Lung (tissue), 12 donors: Measurements from ENCODE around the gene ANKRD13B. TPM values are rescaled to one million over a fixed set of nuclear protein-coding genes. Genes with fewer than 3 reads are reported as not detected.

Experiments used
- ATAC-seq: fragments of 200-7000 bp; cut with Tn5 transposase; one replicate; pipeline ENCODE4 v1.9.1; 2020; ENCODE audit warnings: moderate number of reproducible peaks; ENCODE audit not compliant: insufficient read depth, low FRiP score
- DNase-seq, 3 donors: peaks; one replicate each; pipeline ENCODE4 v3.0.0-alpha.2; 2013 to 2017
- H3K27ac ChIP-seq, 2 donors: one replicate each; pipeline ENCODE4 v1.5.1; 2013; ENCODE audit warnings: mild to moderate bottlenecking in 2 of 2, moderate library complexity in 2 of 2, control low read depth in 1 of 2, inconsistent platforms in 1 of 2, low read depth in 1 of 2, low read length in 1 of 2
- H3K27me3 ChIP-seq, 3 donors: one replicate each; pipeline ENCODE4 v1.5.1; 2013; ENCODE audit warnings: low read length in 2 of 3; ENCODE audit not compliant: control insufficient read depth in 3 of 3, insufficient read depth in 3 of 3
- H3K36me3 ChIP-seq, 4 donors: one replicate each; pipeline ENCODE4 v1.5.1; 2013; ENCODE audit warnings: low read length in 4 of 4, mild to moderate bottlenecking in 1 of 4, moderate library complexity in 1 of 4; ENCODE audit not compliant: control insufficient read depth in 4 of 4, insufficient read depth in 4 of 4
- H3K4me1 ChIP-seq, 5 donors: one replicate each; pipeline ENCODE4 v1.5.1; 2013; ENCODE audit warnings: low read length in 5 of 5, mild to moderate bottlenecking in 2 of 5, moderate library complexity in 1 of 5; ENCODE audit not compliant: control insufficient read depth in 5 of 5, insufficient read depth in 5 of 5
- H3K4me3 ChIP-seq: one replicate; pipeline ENCODE4 v1.5.1; 2013; ENCODE audit warnings: mild to moderate bottlenecking, control low read depth, moderate library complexity
- H3K9ac ChIP-seq, 2 donors: one replicate each; pipeline ENCODE4 v1.5.1; 2013; ENCODE audit warnings: low read length in 2 of 2, control low read depth in 1 of 2; ENCODE audit not compliant: insufficient read depth in 1 of 2
- H3K9me3 ChIP-seq, 4 donors: one replicate each; pipeline ENCODE4 v1.5.1; 2013; ENCODE audit warnings: low read length in 3 of 4, mild to moderate bottlenecking in 1 of 4, moderate library complexity in 1 of 4; ENCODE audit not compliant: control insufficient read depth in 4 of 4, insufficient read depth in 3 of 4
- WGBS, 2 donors: extraction: QIAGEN DNeasy Blood & Tissue Kit; methylation state at CpG; one replicate each; pipeline ENCODE4 v1.1.7; 2013; 5-methylcytosine and 5-hydroxymethylcytosine counted together
- polyA plus RNA-seq, 2 donors: library from polyadenylated mRNA; stranded (reverse); fragments of 200-250 nt; gene quantifications; one replicate each; pipeline ENCODE4 v1.2.1, GENCODE V29; 2013
- total RNA-seq, 2 donors: library from RNA; depleted of rRNA in 1 of 2; stranded (reverse); fragments of >200 nt in 1 of 2; gene quantifications; one replicate each; pipeline ENCODE4 v1.2.1, GENCODE V29; 2014 to 2021
- TF ChIP-seq, protein P1 (sequence below): IDR thresholded peaks from 2 replicates; pipeline ENCODE4 v1.5.1; 2012; ENCODE audit warnings: mild to moderate bottlenecking; ENCODE audit errors: control extremely low read depth, extremely low read depth
- donor health status: control.
- donor health status: control.
- donor health status: Bipolar disorder and iron deficiency.
- donor health status: healthy.
- donor health status: DM: yes; HTN: yes; CAD: no.

The ANKRD13B gene
- total and polyA plus RNA-seq, 4 donors, result 2.7 to 6.9 (median 4.9) TPM

DNA sequence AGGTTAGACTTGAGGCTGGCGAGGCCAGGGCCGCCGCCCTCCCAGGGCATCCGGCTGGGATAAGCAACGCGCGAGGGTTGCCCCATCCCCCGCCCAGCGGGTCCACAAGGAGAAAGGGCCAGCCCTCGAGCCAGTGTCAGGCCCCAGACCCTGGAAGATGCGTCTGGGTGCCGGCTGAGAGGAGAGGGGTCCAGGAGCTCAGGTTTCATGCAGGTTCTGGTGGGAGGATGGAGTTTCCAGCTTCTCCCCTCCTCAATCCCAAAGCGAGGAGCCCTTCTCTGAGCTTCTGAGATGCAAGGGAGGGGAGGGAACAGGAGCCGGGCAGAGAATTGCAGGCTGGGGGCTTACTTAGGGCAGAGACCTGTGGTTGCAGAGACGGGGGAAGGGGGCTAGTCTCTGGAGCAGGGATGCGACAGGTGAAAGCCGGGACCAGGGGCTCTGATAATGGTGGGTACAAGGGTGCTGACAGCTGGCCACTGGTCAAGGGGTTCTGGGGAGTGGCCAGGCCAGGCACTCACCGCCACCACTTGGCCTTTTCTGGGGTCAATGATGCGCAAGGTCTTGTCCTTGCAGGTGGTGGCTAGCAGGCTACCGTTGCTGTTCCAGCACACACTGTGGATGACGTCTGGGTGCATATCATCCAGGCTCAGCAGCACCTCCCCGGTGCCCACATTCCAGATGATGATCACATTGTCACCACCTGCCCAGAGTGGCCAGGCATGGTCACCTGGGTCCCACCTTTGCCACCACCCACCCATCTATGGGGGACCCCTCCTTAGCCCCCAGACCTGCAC lies 25.5 kb downstream of the ANKRD13B start:
- Histone ChIP-seq H3K36me3 (no peaks in the 10 kb centered on the region), H3K27me3 (peaks cover 0 to 54% (median 49%) of the 10 kb centered on the region in 3 donors), H3K4me3 (no peak overlapping the region), H3K4me1 (peaks cover 0 to 51% (median 38%) of the 10 kb centered on the region in 5 donors), H3K9me3 (peaks cover 0 to 3% (median 0%) of the 10 kb centered on the region in 4 donors), H3K9ac (no peak overlapping the region), H3K27ac (peak overlapping the region in 1 of 2 donors; percentile 29)
- ATAC-seq, result no peak
- TF ChIP-seq, protein P1, sequence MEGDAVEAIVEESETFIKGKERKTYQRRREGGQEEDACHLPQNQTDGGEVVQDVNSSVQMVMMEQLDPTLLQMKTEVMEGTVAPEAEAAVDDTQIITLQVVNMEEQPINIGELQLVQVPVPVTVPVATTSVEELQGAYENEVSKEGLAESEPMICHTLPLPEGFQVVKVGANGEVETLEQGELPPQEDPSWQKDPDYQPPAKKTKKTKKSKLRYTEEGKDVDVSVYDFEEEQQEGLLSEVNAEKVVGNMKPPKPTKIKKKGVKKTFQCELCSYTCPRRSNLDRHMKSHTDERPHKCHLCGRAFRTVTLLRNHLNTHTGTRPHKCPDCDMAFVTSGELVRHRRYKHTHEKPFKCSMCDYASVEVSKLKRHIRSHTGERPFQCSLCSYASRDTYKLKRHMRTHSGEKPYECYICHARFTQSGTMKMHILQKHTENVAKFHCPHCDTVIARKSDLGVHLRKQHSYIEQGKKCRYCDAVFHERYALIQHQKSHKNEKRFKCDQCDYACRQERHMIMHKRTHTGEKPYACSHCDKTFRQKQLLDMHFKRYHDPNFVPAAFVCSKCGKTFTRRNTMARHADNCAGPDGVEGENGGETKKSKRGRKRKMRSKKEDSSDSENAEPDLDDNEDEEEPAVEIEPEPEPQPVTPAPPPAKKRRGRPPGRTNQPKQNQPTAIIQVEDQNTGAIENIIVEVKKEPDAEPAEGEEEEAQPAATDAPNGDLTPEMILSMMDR, result no peak
- 45 to 50% methylated on average over 21 to 22 of the region's 22 CpGs for WGBS, 2 donors
- no peak for DNase-seq

DNA sequence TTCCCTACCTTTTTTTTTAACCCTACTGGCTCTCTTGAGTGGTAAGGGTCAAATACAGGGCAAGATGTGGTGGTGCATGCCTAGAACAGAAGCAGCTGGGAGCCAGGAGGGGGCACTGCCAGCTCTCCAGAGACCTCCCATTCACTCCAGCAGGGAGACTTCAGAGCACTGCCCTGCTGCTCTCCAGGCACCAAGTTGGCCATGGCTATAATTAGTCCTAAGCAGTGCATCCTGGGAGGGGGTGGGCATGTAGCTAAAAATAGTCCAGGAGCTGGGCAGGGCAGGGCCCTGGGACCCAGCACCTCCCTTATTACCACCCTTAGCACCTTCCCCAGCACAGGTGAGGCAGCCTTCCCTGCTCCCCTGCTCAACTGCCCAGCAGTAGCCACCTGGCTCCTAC lies 26.3 kb downstream of the ANKRD13B start:
- ATAC-seq, result no peak

DNA sequence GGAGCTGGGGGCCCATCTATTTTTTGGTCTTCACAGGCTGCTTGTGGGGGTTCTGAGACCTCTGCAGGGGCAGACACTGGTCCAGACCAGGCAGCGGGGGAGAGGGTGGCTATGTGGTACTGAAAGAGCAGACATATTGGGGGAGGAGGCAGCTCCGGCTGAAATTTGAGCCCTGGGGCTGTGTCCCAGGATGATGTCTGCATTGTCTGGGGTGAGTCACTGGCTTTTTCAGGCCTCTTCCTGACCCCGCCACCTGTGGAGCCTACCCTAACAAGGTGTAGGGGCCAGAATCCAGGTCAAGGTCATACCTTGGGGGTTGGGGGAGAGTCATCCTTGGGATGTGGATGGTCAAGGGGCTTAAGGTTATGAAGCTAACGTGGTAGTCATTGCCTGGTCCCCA lies 27.3 kb downstream of the ANKRD13B start:
- Histone ChIP-seq H3K27ac (peak overlapping the region in 1 of 2 donors; percentile 93), H3K36me3 (peaks cover 0 to 3% (median 0%) of the 10 kb centered on the region in 4 donors), H3K9ac (no peak overlapping the region), H3K4me1 (peaks cover 0 to 40% (median 25%) of the 10 kb centered on the region in 5 donors), H3K27me3 (peaks cover 0 to 53% (median 48%) of the 10 kb centered on the region in 3 donors), H3K9me3 (peaks cover 0 to 3% (median 0%) of the 10 kb centered on the region in 4 donors), H3K4me3 (no peak overlapping the region)
- TF ChIP-seq, protein P1, result no peak
- DNase-seq (no peak), ATAC-seq (no peak)
- 92 to 93% methylated on average over 4 of the region's 4 CpGs for WGBS, 2 donors

More for the DNA sequence above, 26.3 kb downstream of the ANKRD13B start:
- Histone ChIP-seq H3K4me1 (peaks cover 0 to 45% (median 31%) of the 10 kb centered on the region in 5 donors), H3K27ac (peak overlapping the region in 1 of 2 donors; percentile 93), H3K27me3 (peaks cover 0 to 54% (median 48%) of the 10 kb centered on the region in 3 donors), H3K9ac (no peak overlapping the region), H3K4me3 (no peak overlapping the region), H3K36me3 (no peaks in the 10 kb centered on the region), H3K9me3 (peaks cover 0 to 3% (median 0%) of the 10 kb centered on the region in 4 donors)
- DNase-seq, result peak in 2 of 3 donors; percentile 28 to 48
- TF ChIP-seq, protein P1, result no peak
